ENCODE data around the gene LSP1.

Gene LSP1

GRCh38 chr11:1825039-1825740 is 27.7 kb upstream of the LSP1 start:
- no peak for DNase-seq

- DNase-seq, result no peak
Measured at GRCh38 chr11:1825785-1826451, 27.0 kb upstream of the LSP1 start.

GRCh38 chr11:1826552-1827094 is 26.3 kb upstream of the LSP1 start:
- DNase-seq, result no peak

- peak; percentile 77 for DNase-seq
Measured at GRCh38 chr11:1827095-1827813, 25.6 kb upstream of the LSP1 start.

GRCh38 chr11:1827931-1828330 is 25.0 kb upstream of the LSP1 start:
- no peak for DNase-seq

GRCh38 chr11:1828542-1828941 is 24.3 kb upstream of the LSP1 start:
- DNase-seq, result no peak

GRCh38 chr11:1829039-1829820 is 23.7 kb upstream of the LSP1 start:
- no peak for DNase-seq

GRCh38 chr11:1830004-1830321 is 22.9 kb upstream of the LSP1 start:
- no peak for DNase-seq

- peak; percentile 59 for DNase-seq
Measured at GRCh38 chr11:1830322-1831223, 22.3 kb upstream of the LSP1 start.

- DNase-seq, result no peak
Measured at GRCh38 chr11:1831338-1832210, 21.3 kb upstream of the LSP1 start.

- no peak for DNase-seq
Measured at GRCh38 chr11:1832211-1832919, 20.5 kb upstream of the LSP1 start.

- DNase-seq, result no peak
Measured at GRCh38 chr11:1832920-1833295, 20.0 kb upstream of the LSP1 start.

- peak; percentile 7 for DNase-seq
Measured at GRCh38 chr11:1834062-1834610, 18.7 kb upstream of the LSP1 start.

GRCh38 chr11:1834779-1835670 is 17.9 kb upstream of the LSP1 start, which contains the start of gene SYT8:
SYT8 (plus strand) TSS chr11:1834990; CDS start chr11:1835106, 116 bp downstream.
- no peak for DNase-seq

GRCh38 chr11:1835671-1836010 is 17.2 kb upstream of the LSP1 start:
- no peak for DNase-seq

GRCh38 chr11:1836011-1836945 is 16.6 kb upstream of the LSP1 start:
- no peak for DNase-seq

- no peak for DNase-seq
Measured at GRCh38 chr11:1837171-1838076, 15.5 kb upstream of the LSP1 start.
